ENCODE data around the gene SPG11. TPM values are rescaled to one million over a fixed set of nuclear protein-coding genes. Genes with fewer than 3 reads are reported as not detected.

The SPG11 gene
- total and polyA plus RNA-seq, 9 of the 15 experiments (the other 6 are each of a cell fraction or from before 2014, with no cell fraction given): 23.3 to 71.2 (median 45.6) TPM

DNA sequence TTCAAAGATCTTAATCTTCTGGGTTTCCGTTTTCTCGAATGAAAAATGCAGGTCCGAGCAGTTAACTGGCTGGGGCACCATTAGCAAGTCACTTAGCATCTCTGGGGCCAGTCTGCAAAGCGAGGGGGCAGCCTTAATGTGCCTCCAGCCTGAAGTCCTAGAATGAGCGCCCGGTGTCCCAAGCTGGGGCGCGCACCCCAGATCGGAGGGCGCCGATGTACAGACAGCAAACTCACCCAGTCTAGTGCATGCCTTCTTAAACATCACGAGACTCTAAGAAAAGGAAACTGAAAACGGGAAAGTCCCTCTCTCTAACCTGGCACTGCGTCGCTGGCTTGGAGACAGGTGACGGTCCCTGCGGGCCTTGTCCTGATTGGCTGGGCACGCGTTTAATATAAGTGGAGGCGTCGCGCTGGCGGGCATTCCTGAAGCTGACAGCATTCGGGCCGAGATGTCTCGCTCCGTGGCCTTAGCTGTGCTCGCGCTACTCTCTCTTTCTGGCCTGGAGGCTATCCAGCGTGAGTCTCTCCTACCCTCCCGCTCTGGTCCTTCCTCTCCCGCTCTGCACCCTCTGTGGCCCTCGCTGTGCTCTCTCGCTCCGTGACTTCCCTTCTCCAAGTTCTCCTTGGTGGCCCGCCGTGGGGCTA is 47.8 kb upstream of the SPG11 start, which contains the start of the genes B2M and PATL2 (continued):
- TF ChIP-seq, protein P1, sequence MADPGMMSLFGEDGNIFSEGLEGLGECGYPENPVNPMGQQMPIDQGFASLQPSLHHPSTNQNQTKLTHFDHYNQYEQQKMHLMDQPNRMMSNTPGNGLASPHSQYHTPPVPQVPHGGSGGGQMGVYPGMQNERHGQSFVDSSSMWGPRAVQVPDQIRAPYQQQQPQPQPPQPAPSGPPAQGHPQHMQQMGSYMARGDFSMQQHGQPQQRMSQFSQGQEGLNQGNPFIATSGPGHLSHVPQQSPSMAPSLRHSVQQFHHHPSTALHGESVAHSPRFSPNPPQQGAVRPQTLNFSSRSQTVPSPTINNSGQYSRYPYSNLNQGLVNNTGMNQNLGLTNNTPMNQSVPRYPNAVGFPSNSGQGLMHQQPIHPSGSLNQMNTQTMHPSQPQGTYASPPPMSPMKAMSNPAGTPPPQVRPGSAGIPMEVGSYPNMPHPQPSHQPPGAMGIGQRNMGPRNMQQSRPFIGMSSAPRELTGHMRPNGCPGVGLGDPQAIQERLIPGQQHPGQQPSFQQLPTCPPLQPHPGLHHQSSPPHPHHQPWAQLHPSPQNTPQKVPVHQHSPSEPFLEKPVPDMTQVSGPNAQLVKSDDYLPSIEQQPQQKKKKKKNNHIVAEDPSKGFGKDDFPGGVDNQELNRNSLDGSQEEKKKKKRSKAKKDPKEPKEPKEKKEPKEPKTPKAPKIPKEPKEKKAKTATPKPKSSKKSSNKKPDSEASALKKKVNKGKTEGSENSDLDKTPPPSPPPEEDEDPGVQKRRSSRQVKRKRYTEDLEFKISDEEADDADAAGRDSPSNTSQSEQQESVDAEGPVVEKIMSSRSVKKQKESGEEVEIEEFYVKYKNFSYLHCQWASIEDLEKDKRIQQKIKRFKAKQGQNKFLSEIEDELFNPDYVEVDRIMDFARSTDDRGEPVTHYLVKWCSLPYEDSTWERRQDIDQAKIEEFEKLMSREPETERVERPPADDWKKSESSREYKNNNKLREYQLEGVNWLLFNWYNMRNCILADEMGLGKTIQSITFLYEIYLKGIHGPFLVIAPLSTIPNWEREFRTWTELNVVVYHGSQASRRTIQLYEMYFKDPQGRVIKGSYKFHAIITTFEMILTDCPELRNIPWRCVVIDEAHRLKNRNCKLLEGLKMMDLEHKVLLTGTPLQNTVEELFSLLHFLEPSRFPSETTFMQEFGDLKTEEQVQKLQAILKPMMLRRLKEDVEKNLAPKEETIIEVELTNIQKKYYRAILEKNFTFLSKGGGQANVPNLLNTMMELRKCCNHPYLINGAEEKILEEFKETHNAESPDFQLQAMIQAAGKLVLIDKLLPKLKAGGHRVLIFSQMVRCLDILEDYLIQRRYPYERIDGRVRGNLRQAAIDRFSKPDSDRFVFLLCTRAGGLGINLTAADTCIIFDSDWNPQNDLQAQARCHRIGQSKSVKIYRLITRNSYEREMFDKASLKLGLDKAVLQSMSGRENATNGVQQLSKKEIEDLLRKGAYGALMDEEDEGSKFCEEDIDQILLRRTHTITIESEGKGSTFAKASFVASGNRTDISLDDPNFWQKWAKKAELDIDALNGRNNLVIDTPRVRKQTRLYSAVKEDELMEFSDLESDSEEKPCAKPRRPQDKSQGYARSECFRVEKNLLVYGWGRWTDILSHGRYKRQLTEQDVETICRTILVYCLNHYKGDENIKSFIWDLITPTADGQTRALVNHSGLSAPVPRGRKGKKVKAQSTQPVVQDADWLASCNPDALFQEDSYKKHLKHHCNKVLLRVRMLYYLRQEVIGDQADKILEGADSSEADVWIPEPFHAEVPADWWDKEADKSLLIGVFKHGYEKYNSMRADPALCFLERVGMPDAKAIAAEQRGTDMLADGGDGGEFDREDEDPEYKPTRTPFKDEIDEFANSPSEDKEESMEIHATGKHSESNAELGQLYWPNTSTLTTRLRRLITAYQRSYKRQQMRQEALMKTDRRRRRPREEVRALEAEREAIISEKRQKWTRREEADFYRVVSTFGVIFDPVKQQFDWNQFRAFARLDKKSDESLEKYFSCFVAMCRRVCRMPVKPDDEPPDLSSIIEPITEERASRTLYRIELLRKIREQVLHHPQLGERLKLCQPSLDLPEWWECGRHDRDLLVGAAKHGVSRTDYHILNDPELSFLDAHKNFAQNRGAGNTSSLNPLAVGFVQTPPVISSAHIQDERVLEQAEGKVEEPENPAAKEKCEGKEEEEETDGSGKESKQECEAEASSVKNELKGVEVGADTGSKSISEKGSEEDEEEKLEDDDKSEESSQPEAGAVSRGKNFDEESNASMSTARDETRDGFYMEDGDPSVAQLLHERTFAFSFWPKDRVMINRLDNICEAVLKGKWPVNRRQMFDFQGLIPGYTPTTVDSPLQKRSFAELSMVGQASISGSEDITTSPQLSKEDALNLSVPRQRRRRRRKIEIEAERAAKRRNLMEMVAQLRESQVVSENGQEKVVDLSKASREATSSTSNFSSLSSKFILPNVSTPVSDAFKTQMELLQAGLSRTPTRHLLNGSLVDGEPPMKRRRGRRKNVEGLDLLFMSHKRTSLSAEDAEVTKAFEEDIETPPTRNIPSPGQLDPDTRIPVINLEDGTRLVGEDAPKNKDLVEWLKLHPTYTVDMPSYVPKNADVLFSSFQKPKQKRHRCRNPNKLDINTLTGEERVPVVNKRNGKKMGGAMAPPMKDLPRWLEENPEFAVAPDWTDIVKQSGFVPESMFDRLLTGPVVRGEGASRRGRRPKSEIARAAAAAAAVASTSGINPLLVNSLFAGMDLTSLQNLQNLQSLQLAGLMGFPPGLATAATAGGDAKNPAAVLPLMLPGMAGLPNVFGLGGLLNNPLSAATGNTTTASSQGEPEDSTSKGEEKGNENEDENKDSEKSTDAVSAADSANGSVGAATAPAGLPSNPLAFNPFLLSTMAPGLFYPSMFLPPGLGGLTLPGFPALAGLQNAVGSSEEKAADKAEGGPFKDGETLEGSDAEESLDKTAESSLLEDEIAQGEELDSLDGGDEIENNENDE (IDR thresholded peaks at IDR 0.05; ENCODE audit: low read depth, low read length): no peak
- no peak for TF ChIP-seq FOXK2 (conservative IDR thresholded peaks at IDR 0.05 in 1 of 2, IDR thresholded peaks at IDR 0.05 in 1 of 2; ENCODE audit: low read depth in 2 of 2)
- no peak for TF ChIP-seq ZNF436 (CRISPR knock-in tag; IDR thresholded peaks at IDR 0.05)
- no peak for TF ChIP-seq ILK (tag; IDR thresholded peaks at IDR 0.05; ENCODE audit: borderline replicate concordance, low read depth)
- TF ChIP-seq, protein P2, sequence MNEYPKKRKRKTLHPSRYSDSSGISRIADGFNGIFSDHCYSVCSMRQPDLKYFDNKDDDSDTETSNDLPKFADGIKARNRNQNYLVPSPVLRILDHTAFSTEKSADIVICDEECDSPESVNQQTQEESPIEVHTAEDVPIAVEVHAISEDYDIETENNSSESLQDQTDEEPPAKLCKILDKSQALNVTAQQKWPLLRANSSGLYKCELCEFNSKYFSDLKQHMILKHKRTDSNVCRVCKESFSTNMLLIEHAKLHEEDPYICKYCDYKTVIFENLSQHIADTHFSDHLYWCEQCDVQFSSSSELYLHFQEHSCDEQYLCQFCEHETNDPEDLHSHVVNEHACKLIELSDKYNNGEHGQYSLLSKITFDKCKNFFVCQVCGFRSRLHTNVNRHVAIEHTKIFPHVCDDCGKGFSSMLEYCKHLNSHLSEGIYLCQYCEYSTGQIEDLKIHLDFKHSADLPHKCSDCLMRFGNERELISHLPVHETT (CRISPR knock-in tag; conservative IDR thresholded peaks at IDR 0.05 in 1 of 2, IDR thresholded peaks at IDR 0.05 in 1 of 2): peak in 1 of 2 experiments; percentile 34; a peak in 1 of 4 replicates
- TF ChIP-seq CBX1 (IDR thresholded peaks at IDR 0.05; ENCODE audit: low read depth): peak; percentile 78; the same call in 1 of the 2 replicates
- TF ChIP-seq ETV5 (CRISPR knock-in tag; IDR thresholded peaks at IDR 0.05; ENCODE audit: low read depth): no peak
- TF ChIP-seq SMARCA4 (IDR thresholded peaks at IDR 0.05): no peak
- TF ChIP-seq ZNF586 (CRISPR knock-in tag; conservative IDR thresholded peaks at IDR 0.05): no peak
- TF ChIP-seq ZNF316 (IDR thresholded peaks at IDR 0.05): no peak; the same call in 1 of the 2 replicates
- no peak for TF ChIP-seq MCM3 (IDR thresholded peaks at IDR 0.05)
- TF ChIP-seq, protein P3, sequence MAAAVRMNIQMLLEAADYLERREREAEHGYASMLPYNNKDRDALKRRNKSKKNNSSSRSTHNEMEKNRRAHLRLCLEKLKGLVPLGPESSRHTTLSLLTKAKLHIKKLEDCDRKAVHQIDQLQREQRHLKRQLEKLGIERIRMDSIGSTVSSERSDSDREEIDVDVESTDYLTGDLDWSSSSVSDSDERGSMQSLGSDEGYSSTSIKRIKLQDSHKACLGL (CRISPR knock-in tag; IDR thresholded peaks at IDR 0.05; ENCODE audit: borderline replicate concordance, poor library complexity, severe bottlenecking): no peak
- TF ChIP-seq ZNF239 (CRISPR knock-in tag; IDR thresholded peaks at IDR 0.05): no peak
- no peak for TF ChIP-seq SRF (CRISPR knock-in tag; IDR thresholded peaks at IDR 0.05)
- TF ChIP-seq ZZZ3 (IDR thresholded peaks at IDR 0.05): no peak

All from K562 (cell line).